HS-27A (cell line): ENCODE data around the gene RAC3.

Source experiments
- DNase-seq: peaks from one replicate; pipeline ENCODE4 v3.0.0-alpha.2; 2012; ENCODE audit warnings: low read depth, missing footprints

Gene RAC3

GRCh38 chr17:82031303-82031884, at the start of gene RAC3:
RAC3 (plus strand) TSS chr17:82031678; CDS start chr17:82031762, 84 bp downstream.
- no peak for DNase-seq

DNA sequence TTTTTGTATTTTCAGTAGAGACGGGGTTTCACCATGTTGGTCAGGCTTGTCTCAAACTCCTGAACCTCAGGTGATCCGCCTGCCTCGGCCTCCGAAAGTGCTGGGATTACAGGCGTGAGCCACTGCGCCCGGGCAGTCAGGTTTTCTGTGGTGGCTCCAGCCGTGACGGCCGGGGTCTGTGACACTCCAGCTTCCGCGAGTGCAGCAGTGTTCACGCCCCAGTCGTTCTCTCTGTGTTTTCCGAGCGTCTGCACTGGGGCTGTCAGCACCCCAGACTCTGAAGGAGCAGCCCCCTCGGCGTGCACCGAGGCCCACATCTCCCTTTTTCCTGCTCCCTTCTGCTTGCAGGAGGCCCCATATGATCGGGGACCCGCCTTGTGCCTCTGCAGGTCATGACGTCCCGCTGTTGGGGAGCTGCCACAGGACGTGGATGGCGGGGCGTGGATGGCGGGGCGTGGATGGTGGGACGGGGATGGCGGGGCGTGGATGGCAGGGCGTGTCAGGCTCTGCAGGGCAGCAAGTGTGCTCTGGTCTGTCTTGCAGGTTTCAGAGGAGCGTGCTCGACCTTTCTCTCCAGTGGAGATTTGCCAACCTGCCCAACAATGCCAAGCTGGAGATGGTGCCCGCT, 48.4 kb upstream of the RAC3 start:
- no peak for DNase-seq

- no peak for DNase-seq
These were observed 47.7 kb upstream of the RAC3 start for GRCh38 chr17:81983639-81984373.

GRCh38 chr17:81984773-81985410, 46.6 kb upstream of the RAC3 start:
- DNase-seq: no peak

GRCh38 chr17:81986606-81987005, 44.9 kb upstream of the RAC3 start:
- no peak for DNase-seq

- DNase-seq: no peak
These were observed 44.2 kb upstream of the RAC3 start for GRCh38 chr17:81987161-81987770.

DNA sequence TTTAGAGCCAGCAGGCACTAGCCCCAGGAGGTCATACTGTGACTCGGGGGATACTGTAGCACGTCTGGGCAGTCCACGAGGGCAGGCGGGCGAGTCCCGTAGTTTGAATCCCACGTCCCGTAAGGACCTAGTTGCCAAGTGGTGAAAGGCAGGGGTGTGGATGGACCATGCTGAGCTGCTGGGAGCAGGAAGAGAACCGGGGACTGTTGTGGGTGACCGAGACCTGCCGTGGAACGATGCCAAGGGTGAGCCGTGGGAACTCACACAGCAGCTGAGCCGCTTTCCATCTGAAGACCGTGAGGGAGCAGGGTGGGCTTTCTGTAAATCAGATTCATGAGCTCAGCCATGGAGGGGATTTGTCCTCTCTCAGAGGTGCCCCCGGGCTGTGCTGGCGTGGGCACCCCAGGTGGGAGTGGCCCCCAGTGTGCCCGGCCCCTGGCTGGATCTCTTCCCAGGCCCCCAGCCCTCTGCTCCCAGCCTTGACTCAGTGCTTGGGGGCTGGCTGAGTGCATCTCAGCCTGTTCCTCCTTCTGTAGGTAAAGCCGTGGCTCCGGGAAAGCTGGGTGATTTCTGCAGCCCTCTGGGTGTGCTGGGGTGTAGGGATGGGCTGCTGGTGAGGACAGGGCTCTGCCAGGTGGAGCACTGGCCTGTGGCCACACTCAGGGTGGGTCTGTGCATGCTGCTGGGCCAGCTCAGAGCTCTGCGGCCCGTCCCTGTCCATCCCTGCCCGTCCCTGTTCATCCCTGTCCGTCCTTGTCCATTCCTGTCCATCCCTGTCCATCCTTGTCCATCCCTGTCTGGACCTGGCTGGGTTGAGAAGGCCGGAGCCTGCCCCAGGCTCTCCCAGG, 40.4 kb upstream of the RAC3 start:
- DNase-seq: no peak

DNA sequence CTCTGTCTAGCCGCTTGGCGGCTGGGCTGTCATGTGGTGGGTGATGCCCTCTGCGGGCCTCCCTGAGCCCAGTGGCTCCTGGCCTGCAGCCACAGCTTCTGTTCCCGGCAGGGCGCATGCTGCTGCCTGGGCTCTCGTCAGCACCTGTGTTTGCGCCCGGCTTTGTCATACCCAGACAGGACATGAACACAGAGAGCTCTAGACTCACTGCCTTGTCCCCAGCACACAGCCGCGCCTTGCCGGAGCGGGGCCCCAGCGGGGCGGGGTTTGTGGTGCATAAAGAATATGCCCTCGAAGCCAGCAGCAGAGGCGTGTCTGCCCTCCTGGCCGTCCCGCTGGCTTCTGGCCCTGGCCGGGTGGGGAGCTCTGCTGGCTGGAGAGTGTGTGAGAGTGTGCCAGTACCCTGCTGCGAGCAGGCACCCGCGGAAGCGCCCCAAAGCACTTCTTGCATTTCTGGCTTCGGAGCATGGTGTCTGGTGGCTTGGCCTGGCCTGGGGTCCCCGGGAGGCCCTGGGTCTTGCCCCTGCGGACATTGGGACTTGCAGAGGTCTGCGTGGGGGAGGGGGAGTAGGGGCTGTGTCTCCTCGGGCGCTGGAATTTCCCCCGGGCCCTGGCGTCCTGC, 39.7 kb upstream of the RAC3 start:
- DNase-seq: no peak

- no peak for DNase-seq
These were observed 39.0 kb upstream of the RAC3 start for GRCh38 chr17:81992306-81993102.

GRCh38 chr17:81993729-81994592, 37.5 kb upstream of the RAC3 start:
- no peak for DNase-seq

- DNase-seq: no peak
These were observed 36.6 kb upstream of the RAC3 start for GRCh38 chr17:81994593-81995462.

DNA sequence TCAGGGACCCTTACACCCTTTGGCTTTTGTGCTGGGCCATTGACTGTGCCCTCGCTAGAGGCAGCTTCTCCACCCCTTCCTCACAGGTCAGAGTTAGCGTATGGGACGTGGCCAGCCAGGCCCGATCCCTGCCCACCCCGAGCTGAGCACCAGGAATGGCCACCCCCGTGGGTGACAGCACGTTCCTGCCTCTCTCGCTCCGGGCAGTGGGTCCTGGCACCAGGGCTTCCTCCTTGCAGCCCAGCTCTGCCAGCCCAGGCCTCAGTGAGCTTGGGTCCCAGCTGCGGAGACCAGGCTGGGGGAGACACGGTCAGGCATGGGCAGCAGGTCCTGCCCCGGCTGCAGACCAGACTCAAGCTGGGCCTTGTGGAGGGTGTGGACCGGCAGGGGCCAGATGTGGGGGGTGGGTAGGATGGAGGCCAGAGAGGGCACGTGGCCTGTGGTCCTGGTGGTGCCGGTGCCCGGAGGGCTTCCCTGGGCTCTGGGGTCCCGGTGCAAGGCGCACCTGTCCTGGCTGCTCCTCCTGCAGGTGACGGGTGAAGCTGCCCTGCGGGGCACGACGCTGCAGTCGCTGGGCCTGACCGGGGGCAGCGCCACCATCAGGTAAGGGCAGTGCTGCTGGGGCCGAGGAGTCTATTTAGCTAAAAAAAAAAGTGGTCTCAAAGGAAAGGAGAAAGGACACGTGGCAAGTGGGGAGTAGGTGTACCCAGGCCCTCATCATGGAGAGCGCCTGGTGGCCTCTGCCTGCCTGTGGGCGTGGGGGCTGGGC, 35.8 kb upstream of the RAC3 start:
- DNase-seq: no peak

DNA sequence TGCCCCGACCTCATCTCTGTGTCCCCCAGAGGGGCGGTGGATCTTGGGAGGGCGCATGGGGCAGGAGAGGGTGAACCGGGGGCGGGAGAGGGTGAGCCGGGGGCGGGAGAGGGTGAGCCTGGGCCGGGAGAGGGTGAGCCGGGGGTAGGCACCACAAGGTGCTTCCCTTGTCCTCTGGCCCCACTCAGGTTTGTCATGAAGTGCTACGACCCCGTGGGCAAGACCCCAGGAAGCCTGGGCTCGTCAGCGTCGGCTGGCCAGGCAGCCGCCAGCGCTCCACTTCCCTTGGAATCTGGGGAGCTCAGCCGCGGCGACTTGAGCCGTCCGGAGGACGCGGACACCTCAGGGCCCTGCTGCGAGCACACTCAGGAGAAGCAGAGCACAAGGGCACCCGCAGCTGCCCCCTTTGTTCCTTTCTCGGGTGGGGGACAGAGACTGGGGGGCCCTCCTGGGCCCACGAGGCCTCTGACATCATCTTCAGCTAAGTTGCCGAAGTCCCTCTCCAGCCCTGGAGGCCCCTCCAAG, 35.2 kb upstream of the RAC3 start:
- no peak for DNase-seq

- no peak for DNase-seq
These were observed 34.6 kb upstream of the RAC3 start for GRCh38 chr17:81996757-81997441.

DNA sequence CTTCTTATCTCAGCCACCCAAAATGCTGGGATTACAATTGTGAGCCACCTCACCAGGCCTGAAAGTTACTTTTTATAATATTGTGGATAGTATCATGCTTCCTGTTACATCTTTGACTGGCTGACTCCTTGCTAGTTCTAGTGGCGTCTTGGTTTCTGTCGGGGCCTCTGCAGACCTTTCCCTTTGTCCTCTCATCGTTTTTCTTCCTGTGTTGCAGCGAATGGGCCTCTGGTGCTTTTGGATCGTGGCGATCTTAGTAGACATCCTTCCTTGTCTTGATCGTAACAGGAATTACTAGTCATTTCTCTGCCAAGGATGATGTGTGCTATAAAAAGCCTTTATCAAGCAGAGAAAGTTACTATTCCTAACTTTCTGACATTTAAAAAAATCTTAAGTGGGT, 33.3 kb upstream of the RAC3 start:
- DNase-seq: no peak

GRCh38 chr17:81998691-81999438, 32.6 kb upstream of the RAC3 start:
- no peak for DNase-seq
